Peyer's patch (tissue), 4 donors: Measurements from ENCODE around the gene ANKRD44. TPM values are rescaled to one million over a fixed set of nuclear protein-coding genes. Genes with fewer than 3 reads are reported as not detected.

Experiments used
- DNase-seq, 3 donors: peaks; one replicate each; pipeline ENCODE4 v3.0.0-alpha.2; 2017 to 2019
- H3K27ac ChIP-seq, 4 donors: fragments of 200-600 bp; sonication (generic); one replicate each; pipeline ENCODE4 v1.5.1; 2016 to 2019
- H3K27me3 ChIP-seq, 2 donors: fragments of 200-600 bp; sonication (generic); one replicate each; pipeline ENCODE4 v1.5.1; 2019
- H3K36me3 ChIP-seq, 3 donors: fragments of 200-600 bp; sonication (generic); one replicate each; pipeline ENCODE4 v1.5.1; 2016 to 2019
- H3K4me1 ChIP-seq, 4 donors: fragments of 200-600 bp; sonication (generic); one replicate each; pipeline ENCODE4 v1.5.1; 2016 to 2019
- H3K4me3 ChIP-seq, 4 donors: fragments of 200-600 bp; sonication (generic); 1 replicate in 3 of 4; 2 replicates in 1 of 4; pipeline ENCODE4 v1.5.1; 2016 to 2019; ENCODE audit warnings: mild to moderate bottlenecking in 1 of 4
- H3K9me3 ChIP-seq, 4 donors: fragments of 200-600 bp; sonication (generic); one replicate each; pipeline ENCODE4 v1.5.1; 2016 to 2019; ENCODE audit warnings: mild to moderate bottlenecking in 1 of 4
- POLR2A ChIP-seq, 2 donors: fragments of 450-650 bp; IDR thresholded peaks; one replicate each; pipeline ENCODE4 v1.5.1; 2017; ENCODE audit warnings: antibody characterized with exemption in 2 of 2, mild to moderate bottlenecking in 2 of 2, moderate library complexity in 2 of 2
- total RNA-seq, 4 donors: library from RNA; depleted of rRNA; stranded (reverse); fragments of >200 nt; gene quantifications; one replicate each; pipeline ENCODE4 v1.1.0, GENCODE V29; 2016
- TF ChIP-seq, protein P1 (sequence below), 6 experiments: fragments of 450-650 bp in 4 of 6; fragments of 200-600 bp in 2 of 6; sonication (generic) in 1 of 6; IDR thresholded peaks; one replicate each; pipeline ENCODE4 v1.5.1; 2017 to 2019; ENCODE audit warnings: antibody characterized with exemption in 6 of 6, mild to moderate bottlenecking in 3 of 6, moderate library complexity in 1 of 6

Gene ANKRD44
- total RNA-seq, 4 donors from 2014 or later: 24.8 to 215 (median 32.0) TPM

GRCh38 chr2:197121756-197122385, 188.7 kb downstream of the ANKRD44 start:
- Histone ChIP-seq H3K27ac (peak overlapping the region in 1 of 4 donors; percentile 33), H3K27me3 (no peaks in the 10 kb centered on the region), H3K4me1 (peaks cover 0 to 6% (median 0%) of the 10 kb centered on the region in 4 donors), H3K4me3 (no peak overlapping the region), H3K9me3 (no peaks in the 10 kb centered on the region), H3K36me3 (no peaks in the 10 kb centered on the region)
- TF ChIP-seq POLR2A (IDR thresholded peaks at IDR 0.05): no peak
- TF ChIP-seq, protein P1, sequence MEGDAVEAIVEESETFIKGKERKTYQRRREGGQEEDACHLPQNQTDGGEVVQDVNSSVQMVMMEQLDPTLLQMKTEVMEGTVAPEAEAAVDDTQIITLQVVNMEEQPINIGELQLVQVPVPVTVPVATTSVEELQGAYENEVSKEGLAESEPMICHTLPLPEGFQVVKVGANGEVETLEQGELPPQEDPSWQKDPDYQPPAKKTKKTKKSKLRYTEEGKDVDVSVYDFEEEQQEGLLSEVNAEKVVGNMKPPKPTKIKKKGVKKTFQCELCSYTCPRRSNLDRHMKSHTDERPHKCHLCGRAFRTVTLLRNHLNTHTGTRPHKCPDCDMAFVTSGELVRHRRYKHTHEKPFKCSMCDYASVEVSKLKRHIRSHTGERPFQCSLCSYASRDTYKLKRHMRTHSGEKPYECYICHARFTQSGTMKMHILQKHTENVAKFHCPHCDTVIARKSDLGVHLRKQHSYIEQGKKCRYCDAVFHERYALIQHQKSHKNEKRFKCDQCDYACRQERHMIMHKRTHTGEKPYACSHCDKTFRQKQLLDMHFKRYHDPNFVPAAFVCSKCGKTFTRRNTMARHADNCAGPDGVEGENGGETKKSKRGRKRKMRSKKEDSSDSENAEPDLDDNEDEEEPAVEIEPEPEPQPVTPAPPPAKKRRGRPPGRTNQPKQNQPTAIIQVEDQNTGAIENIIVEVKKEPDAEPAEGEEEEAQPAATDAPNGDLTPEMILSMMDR (IDR thresholded peaks at IDR 0.05): no peak
- DNase-seq: no peak

- Histone ChIP-seq H3K27me3 (no peaks in the 10 kb centered on the region), H3K27ac (peak overlapping the region in 1 of 4 donors; percentile 33), H3K4me1 (peaks cover 0 to 6% (median 0%) of the 10 kb centered on the region in 4 donors), H3K4me3 (no peak overlapping the region), H3K9me3 (no peaks in the 10 kb centered on the region), H3K36me3 (no peaks in the 10 kb centered on the region)
- no peak for DNase-seq
- TF ChIP-seq, protein P1 (IDR thresholded peaks at IDR 0.05): no peak
- TF ChIP-seq POLR2A (IDR thresholded peaks at IDR 0.05): no peak
Measured at GRCh38 chr2:197121255-197121654, 189.3 kb downstream of the ANKRD44 start.

DNA sequence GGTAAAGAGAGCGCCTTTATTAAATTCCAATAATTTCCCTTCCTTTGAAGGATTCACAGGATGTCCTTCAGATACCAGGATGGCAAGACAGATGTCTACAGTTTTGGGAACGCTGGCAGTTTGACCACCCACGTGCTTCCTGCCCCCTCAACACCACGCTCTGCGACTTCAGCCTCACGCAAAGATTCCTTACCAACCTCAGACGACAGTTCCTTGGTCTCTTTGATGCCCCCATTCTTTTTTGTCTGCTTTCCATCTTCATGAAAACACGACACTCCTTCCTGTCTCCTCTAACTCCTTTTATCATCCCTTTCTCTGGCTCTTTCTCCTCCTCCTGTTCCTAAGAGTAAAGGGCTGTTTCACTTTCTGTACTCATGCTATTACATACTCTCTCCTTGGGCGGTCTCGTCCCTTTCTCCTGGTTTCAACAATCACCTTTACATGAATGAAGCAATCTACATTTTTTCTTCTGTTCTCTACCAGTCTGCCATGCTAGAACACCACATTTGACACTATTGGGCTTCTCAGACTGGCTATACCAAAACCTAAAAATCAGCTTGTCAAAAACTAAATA, 194.2 kb downstream of the ANKRD44 start:
- peaks cover 0 to 2% (median 0%) of the 10 kb centered on the region in 4 donors for H3K4me1 ChIP-seq
- no peaks in the 10 kb centered on the region for H3K9me3 ChIP-seq
- H3K27ac ChIP-seq: peak overlapping the region in 1 of 4 donors; percentile 59
- no peak for DNase-seq
- no peaks in the 10 kb centered on the region for H3K27me3 ChIP-seq
- H3K4me3 ChIP-seq: no peak overlapping the region
- H3K36me3 ChIP-seq: no peaks in the 10 kb centered on the region
- TF ChIP-seq, protein P1 (IDR thresholded peaks at IDR 0.05): no peak
- no peak for TF ChIP-seq POLR2A (IDR thresholded peaks at IDR 0.05)

DNA sequence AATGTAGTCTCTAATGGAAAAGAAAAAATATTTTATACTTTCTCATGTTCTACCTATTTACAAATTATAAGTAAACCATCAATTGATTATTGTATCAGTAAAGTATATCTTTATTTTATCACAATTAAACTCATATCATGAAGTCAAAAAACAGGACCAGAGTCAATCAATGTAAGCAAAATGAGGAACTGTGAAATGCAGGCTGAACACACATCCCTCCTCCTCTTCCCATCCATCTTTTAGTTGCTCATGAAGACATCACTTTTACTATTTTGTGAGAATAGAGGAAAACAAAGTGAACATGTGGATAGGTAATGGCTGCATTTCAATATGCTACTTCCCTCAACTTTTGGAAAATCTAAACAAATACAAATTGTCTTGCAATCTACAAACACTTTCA, 195.3 kb downstream of the ANKRD44 start:
- no peaks in the 10 kb centered on the region for H3K9me3 ChIP-seq
- TF ChIP-seq, protein P1 (IDR thresholded peaks at IDR 0.05): no peak
- no peak for TF ChIP-seq POLR2A (IDR thresholded peaks at IDR 0.05)
- DNase-seq: no peak

DNA sequence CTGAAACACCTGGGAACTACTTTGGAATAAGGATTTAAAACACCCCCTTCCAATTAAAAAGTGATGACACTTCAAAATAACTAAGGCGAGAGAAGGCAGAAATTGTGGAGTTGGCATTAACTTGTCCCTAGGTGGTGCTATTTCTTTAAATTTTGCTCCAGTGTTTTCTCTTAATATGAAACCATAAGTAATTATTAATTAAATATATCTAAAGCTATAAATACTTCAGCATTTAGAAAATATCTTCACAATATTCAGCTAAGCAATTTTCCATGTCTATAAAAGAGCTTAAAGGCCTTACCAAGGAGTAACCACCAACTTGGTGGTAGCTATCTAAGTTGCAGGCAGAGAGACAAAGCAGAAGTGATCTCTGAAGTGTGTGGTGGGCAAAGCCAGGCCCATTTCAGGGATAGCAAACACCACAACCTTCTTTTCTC, 197.3 kb downstream of the ANKRD44 start:
- no peaks in the 10 kb centered on the region for H3K27me3 ChIP-seq

More for the DNA sequence above, 195.3 kb downstream of the ANKRD44 start:
- peak overlapping the region in 1 of 4 donors; percentile 59 for H3K27ac ChIP-seq
- H3K4me3 ChIP-seq: no peak overlapping the region
- no peaks in the 10 kb centered on the region for H3K36me3 ChIP-seq
- no peaks in the 10 kb centered on the region for H3K4me1 ChIP-seq
- H3K27me3 ChIP-seq: no peaks in the 10 kb centered on the region

More for the DNA sequence above, 197.3 kb downstream of the ANKRD44 start:
- Histone ChIP-seq H3K27ac (peak overlapping the region in 1 of 4 donors; percentile 59), H3K36me3 (no peaks in the 10 kb centered on the region), H3K4me1 (no peaks in the 10 kb centered on the region), H3K9me3 (no peaks in the 10 kb centered on the region), H3K4me3 (no peak overlapping the region)
- no peak for DNase-seq
- TF ChIP-seq POLR2A (IDR thresholded peaks at IDR 0.05): no peak
- TF ChIP-seq, protein P1 (IDR thresholded peaks at IDR 0.05): peak in 5 of 6 experiments; percentile 51 to 72 (median 71)
